GM19023 (cell line): ENCODE measurements around the gene SMCO4.
"Not testable (repeated sequence)": the region's sequence is repeated elsewhere in the genome, so short reads cannot be mapped to it uniquely, and the experiment has no call there.

Experiments used
- ATAC-seq: cut with Tn5 transposase; IDR thresholded peaks from one replicate; pipeline ENCODE4 v1.9.1; 2021; ENCODE audit warnings: mild to moderate bottlenecking, moderate library complexity; ENCODE audit not compliant: unreplicated experiment

The SMCO4 gene, protein sequence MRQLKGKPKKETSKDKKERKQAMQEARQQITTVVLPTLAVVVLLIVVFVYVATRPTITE

DNA sequence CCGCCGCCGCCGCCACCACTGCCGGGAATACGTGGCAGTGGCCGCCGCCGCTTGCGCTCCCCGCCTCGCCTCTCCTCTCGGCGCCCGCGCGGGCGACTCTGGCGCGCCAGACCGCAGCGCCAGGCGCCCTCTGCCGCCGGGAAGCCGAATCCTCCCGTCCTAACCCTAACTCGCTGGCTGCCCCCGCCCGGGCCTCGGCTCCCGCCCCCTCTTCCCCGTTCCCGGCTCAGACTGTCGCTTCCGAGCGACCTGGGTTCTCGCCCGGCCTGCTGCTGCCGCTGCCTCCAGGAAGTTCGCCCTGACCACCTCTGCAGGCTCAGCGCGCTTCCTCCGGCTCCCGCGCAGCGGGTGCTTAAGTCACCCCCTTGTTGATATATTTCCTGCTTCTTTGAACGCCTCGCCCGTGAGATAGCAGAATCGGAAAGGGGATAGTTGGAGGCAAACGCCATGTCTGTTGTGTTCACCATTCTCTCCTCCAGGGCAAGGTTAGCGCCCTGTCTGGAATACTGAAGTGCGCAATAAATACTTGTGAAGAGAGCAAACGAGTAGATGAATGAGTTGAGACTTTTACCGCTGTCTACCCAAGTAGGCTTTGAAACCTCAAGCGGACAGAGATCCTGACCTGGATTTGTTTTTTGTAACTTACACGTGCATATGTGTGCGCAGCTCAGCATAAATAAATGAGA, at the start of gene SMCO4:
SMCO4 (minus strand) TSS at position 100 of the 686 bp plus-strand sequence. CDS start 64,202 bp downstream, outside the sequence.
- peak; percentile 85 for ATAC-seq

DNA sequence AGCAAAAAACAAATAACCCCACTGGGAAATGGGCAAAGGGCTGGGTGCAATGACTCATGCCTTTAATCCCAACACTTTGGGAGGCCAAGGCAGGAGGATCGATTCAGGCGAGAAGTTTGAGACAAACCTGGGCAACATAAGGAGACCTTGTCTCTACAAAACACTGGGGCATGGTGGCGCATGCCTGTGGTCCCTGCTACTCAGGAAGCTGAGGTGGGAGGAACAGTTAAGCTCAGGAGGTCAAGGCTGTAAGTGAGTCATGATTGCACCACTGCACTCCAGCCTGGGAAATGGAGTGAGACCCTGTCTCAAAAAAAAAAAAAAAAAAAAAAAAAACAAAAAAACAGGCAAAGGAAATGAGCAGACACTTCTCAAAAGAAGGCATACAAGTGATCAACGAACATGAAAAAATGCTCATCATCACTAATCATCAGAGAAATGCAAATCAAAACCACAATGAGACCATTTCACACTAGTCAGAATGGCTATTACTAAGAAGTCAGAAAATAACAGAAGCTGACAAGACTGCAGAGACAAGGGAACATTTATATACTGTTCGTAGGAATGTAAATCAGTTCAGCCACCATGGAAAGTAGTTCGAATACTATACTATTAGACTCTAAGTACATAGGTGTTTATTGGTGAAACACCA, 48.2 kb upstream of the SMCO4 start:
- peak; percentile 79 for ATAC-seq

DNA sequence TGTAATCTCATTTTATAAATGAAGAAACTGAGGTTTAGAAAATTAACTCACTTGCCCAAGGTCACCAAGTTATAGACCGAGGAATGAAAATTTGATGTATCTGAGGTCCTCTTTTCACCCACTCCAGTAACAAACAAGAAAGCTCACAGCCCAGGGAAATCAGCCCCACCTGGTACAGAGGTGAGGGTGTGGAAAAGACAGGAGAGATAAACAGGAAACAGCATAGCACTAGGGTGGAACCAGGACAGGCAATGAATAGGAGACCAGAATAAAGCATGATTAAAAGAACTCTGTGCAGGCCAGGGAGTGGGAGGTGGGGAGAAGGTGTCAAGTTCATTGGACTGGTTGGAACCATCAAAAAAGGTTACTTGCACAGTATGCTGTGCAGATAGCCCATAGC, 46.2 kb upstream of the SMCO4 start:
- no peak for ATAC-seq

DNA sequence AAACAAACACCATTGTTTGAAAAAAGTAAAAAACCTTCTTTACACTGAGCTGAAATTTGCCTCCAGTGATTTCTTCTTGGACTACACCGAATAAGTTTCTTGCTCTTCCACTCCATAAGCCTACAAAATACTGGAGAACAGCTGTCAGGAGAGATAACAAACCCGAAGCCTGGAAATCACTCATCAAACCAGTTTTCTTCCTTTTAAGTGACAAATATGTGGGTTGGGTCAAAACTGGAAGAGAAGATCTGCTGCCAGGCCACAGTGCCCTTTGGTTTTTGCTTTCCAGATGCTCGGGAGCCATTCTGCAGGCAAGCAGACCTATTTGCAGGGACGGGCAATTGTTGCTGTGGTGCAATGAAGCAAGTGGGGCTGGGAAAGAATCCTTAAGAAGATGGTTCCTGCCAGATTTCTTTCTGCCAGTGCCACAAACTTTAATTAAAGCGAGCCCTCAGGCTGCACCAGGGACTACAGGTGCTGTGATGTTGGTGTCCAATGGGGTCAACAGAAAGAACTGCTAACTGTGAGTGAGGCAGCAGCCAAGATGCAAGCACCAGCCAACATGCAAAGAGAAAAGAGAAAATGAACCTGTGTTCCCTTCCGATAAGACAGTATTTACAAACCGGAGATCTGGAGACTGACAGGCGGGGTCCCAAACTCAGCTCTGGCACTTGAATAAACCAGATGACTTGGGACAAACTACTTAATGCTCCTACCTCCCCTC, 44.8 kb upstream of the SMCO4 start:
- ATAC-seq, result no peak

DNA sequence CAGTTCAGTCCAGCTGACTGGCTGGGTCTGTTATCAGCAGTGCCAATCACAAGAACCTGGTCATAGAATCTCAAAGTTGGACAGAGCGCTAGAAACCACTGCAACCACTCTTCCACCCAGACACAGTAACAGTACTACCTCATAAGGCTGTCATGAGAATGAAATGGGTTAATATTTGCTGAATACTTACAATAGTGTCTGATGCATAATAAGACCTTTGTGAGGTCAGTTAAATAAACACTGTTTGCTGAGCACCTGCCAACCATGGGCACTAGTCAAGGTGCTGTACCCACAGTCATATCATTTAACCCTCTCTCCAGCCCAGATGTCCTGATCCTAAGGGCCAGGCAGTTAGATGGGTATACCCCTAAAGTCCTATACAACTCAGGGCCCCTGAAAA, 44.2 kb upstream of the SMCO4 start:
- not testable (repeated sequence) for ATAC-seq

DNA sequence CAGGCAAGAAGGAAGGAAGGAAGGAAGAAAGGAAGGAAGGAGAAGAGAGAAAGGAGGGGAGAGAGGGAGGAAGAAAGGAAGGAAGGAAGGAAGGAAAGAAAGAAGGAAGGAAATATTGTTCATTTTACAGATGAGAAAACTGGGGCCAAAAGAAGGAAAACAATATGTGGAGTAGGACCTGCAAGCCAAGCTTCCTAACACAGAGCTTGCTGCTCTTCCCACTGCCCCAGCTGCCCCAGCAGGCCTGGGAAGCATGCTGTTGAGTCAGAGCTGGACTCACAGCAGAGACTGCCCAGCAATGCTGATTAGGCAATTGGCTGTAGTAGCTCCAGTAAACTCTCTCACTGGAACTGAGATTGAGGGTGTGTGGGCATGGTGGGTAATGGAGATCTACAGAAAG, 42.6 kb upstream of the SMCO4 start:
- ATAC-seq, result no peak

DNA sequence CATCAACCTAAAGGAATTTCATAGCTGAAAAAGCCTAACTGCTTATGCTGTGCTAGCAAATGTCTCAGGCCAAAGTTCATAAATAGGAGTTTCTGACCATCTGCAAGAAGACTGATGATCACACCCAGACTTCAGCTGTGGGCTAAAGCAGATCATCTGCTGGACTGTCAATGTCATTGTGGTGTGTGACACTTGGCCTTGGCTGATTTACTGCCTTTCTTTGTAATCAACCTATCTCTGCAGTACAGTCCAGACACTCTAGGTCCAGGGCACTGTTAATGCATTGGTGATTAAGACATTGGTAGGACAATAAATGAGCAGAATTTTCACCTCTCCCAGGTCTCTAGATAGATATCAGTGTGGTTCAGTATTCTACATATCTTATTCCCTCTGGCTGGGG, 40.3 kb upstream of the SMCO4 start:
- no peak for ATAC-seq

DNA sequence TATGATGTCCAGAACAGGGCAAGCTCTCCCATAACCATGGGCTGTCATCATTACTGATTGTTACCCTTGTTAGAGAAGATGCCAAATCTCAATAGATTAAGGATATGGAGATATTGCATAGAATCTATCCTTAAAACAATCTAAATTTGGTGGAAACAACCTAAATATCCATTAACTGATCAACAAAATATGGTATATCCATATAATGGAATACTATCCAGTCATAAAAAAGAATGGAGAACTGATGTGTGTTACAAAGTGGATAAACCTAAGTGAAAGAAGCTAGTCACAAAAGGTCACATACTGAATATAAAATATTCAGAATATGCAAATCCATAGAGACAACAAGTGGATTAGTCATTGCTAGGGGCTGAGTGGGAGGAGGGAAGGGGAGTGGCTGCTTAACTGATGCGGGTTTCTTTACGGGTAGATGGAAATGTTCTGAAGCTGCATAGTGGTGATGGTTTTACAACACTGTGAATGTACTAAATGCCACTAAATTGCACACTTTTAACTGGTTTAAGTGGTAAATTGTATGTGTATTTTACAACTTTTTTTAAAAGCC, 36.1 kb upstream of the SMCO4 start:
- ATAC-seq, result no peak

DNA sequence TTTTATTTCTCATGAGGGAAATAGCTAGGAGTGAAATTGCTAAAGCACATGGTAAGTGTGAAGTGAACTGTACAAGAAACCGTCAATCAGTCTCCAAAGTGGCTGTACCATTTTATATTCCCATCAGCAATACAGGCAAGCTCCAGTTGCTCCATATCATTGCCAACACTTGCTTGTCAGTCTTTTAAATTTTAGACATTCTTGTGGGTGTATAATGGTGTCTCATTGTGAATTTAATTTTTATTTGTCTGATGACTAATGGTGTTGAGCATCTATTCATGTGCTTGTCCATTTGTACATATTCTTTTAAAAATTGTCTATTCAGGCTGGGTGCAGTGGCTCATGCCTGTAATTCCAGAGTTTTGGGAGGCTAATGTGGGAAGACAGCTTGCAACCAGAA, 34.1 kb upstream of the SMCO4 start:
- ATAC-seq, result no peak

DNA sequence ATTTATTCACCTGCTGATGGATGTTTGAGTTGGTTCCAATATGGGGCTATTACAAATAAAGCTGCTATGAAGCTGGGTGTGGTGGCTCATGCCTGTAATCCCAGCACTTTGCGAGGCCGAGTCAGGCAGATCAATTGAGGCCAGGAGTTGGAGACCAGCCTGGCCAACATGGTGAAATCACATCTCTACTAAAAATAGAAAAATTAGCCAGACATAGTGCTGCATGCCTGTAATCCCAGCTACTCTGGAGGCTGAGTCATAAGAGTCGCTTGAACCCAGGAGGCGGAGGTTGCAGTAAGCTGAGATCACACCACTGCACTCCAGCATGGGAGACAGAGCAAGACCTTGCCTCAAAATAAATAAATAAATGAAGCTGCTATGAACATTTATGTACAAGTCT, 33.7 kb upstream of the SMCO4 start:
- not testable (repeated sequence) for ATAC-seq

DNA sequence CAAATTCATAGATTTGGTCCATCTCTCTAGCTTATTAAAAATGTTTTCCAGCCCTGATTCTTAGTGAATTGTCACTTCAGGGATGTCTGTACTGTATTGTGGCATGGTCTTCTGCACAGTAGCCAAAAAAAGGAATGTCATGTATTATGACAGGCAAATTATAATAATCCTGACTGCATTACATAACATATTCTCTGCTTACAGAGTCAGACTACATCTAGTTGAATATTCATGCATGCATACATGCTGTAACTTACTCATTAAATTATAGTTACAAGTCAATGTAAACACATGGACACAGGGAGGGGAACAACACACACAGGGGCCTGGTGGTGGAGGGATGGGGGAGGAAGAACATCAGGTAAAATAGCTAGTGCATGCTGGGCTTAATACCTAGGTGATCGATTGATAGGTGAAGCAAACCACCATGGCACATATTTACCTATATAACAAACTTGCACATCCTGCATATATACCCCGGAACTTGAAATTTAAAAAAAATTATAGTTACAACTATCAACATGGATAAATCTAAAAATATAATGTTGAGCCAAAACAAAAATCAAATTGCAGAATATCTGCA, 31.5 kb upstream of the SMCO4 start:
- ATAC-seq, result no peak

DNA sequence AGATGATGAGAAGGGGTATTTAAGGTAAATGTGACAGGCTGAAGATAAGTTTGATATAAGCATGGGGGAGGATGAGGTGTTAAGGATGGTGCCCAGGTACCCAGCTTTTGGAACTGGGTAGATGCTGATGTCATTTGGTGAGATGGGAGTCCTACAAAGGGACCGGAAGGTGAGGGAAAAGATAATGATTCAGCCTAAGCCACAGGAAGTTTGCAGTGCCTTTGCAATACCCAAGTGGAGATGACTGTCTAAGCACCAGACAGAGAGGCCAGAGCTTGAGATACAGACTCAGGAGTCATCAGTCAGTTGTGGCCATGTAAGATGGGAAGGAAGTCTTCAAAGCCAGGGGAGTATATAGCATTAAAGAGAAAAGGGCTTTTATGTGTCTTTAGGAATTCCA, 30.0 kb upstream of the SMCO4 start:
- no peak for ATAC-seq

DNA sequence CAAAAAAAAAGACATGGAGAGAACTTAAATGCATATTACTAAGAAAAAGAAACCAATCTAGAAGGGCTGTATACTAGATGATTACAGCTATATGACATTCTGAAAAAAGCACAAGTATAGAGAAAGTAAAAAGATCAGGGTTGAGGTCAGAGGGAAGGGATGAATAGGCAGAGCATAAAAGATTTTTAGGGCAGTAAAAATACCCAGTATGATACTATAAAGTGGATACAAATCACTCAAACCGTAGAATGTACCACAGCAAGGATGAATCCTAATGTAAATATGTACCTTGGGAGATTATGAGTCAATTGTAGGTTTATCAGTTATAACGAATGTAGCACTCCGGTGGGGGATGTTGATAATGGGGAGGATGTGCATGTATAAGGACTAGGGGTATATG, 29.4 kb upstream of the SMCO4 start:
- ATAC-seq, result no peak

DNA sequence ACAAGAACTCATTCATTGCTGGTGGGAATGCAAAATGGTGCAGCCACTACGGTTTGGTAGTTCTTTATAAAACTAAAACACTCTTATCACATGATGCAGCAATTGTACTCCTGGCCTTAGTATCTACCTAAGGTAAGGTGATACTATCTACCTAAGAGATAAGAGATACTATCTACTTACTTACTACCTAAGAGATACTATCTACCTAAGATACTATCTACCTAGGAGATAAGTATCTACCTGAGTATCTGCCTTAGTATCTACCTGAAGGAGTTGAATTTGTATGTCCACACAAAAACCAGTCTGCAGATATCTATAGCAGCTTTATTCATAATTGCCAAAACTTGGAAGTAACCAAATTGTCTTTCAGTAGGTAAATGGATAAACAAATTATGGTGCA, 29.0 kb upstream of the SMCO4 start:
- no peak for ATAC-seq

DNA sequence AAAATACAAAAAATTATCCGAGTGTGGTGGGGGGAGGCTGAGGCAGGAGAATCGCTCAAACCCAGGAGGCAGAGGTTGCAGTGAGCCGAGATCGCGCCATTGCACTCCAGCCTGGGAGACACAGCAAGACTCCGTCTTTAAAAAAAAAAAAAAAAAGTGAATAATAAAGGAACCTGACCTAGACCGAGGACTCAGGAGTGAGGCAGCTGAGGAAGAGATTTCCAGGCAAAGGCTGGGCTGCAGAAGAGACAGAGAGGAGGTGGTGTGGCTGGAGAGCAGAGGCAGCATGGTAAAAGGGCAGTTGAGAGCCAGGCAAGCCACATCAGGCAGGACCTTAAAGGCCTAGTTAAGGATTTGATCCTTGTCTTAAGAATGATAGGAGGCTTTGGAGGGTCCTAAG, 28.4 kb upstream of the SMCO4 start:
- no peak for ATAC-seq

DNA sequence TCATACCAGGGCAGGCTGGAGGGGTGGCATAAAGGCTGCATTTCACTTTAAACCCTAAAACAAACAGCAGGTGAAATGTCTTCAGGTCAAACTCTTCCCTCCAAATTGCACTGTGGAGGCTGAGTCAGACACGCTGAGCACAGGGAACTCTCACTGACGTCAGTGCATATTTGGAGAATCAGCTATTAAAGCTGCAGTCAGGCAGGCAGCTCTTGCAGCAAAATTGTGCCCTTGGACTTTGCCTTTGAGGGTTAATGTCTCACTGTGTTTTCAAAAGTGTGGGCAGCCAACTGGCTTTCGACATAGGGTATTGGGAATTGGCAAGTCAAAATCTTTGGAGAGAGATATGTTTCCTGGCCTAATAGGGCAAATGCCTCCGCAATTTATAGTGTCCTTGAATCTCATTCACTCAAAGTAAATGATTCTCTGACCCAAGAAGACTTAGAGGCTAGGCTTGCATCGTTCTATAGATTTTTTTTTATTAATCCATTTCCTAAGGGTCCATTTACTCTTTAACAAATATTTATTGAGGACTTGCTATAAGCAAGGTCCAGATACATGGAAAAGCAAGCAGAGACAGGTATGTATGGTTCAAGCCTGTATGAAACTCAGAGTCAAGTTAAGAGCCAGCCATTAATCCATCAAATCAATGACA, 27.7 kb upstream of the SMCO4 start:
- ATAC-seq, result no peak

DNA sequence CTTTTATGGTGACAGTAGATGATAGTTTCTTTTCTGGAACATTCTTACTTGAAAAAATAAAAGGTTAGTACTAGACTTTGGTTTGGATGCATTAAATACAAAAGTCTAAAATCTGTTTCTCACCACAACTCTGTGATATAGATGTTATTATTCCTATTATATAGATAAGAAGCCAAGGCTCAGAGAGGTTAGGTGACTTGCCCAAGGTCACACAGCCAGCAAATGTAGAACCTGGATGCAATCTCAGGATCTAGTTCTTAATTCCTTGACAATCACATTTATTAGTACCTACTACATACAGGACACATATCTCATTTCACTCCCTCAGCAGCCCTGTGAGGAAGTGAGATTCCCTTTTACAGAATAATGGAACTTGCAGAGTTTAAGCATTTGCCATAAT, 26.3 kb upstream of the SMCO4 start:
- no peak for ATAC-seq

DNA sequence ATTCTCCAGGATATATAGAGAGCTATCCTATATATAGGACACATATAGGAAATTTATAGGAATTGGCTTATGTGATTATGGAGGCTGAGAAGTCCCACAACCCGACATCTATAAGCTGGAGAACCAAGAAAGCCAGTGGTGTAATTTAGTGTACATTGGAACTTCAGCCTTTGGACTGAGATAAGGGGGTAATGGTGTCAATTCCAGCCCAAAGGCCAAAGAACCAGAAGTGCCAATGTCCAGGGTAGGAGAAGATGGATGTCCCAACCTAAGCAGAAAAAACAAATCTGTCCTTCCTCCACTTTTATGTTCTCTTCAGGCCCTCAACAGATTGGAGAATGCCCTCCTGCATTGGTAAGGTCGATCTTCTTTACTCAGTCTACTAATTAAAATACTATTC, 25.5 kb upstream of the SMCO4 start:
- ATAC-seq, result no peak

DNA sequence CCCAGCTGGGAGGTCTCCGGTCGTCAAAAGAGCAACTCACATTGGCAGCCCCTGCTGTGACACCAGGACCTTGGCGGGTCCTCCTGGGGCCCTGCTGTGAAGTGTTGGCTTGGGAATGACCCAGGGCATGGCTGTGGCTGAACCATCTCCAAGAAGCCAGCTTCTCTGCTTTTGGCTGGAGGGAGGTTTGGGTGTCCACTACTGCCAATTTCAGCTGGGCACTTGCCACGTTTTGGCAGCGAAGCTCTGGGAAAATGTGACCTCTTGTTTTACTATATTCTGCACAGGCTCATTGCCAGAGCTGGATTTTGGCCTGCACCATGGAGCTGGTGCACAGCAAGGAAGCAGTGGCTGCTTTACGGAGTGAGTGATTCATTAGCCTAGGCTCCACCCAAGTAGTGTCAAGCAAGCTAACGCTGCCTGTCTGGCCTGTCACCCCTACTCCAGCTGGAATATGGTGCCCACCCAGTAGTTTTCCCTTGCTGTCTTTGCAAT, 24.3 kb upstream of the SMCO4 start:
- no peak for ATAC-seq

DNA sequence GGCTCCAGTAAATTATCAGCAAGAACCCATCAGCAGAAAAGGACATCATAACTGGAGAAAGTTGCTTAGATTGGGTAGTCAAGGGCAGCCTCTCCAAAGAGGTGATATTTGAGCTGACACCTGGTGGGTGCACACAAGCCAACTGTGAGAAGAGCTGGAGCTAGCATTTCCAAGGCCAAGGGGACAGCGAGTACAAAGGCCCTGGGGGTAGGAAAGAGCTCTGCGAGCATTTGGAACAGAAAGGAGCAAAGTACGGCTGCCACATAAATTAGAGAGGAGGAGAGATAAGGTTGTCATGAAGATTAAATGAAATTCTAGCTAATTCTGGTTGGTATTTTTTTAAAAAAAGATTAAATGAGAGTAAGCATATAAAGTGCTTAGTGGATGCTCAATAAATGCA, 21.7 kb upstream of the SMCO4 start:
- ATAC-seq, result no peak

DNA sequence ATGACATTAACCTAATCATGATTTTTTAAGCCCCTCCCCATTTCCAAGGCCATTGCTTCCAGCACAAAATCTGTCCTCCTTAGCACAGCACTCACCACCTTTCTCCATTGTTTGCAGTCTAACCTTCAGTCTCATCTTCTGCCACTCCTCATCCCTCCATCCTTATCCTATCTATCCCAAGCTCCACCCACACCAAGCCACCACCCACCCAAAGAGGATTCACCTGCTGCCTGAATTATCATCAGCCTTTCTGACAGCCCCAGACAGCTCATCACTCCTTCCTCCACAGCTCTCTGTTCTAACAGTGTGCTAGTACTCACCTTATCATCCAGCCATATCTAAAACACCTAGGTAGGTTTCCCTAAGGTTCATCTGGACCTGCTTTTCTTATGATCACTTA, 20.7 kb upstream of the SMCO4 start:
- no peak for ATAC-seq
